Common myeloid progenitor, CD34-positive (primary cell): Measurements from ENCODE around the gene IL36RN.
"Not testable (repeated sequence)": the region's sequence is repeated elsewhere in the genome, so short reads cannot be mapped to it uniquely, and the experiment has no call there.

ENCODE experiments used
- CTCF ChIA-PET: fragments of 350-600 bp; sonication (Branson Sonifier 250); formaldehyde crosslinking; loops from one replicate; lab custom pipeline; 2021; ENCODE audit warnings: antibody characterized with exemption; lab: Charles Lee
- POLR2A ChIA-PET: fragments of 350-600 bp; sonication (Branson Sonifier 250); formaldehyde crosslinking; loops from one replicate; lab custom pipeline; 2021; ENCODE audit warnings: antibody characterized with exemption; lab: Charles Lee
- DNase-seq, 3 donors: peaks; one replicate each; pipeline versions ENCODE4 v3.0.0 to v3.0.0-alpha.2; 2013
- H3K27ac ChIP-seq, 2 experiments: 1 replicate in 1 of 2; 2 replicates in 1 of 2; pipeline ENCODE4 v1.7.0; 2013; ENCODE audit warnings: inconsistent platforms in 2 of 2, low read length in 2 of 2, mild to moderate bottlenecking in 2 of 2, low read depth in 1 of 2, moderate library complexity in 1 of 2; ENCODE audit not compliant: severe bottlenecking in 2 of 2, insufficient read depth in 1 of 2, poor library complexity in 1 of 2
- H3K27me3 ChIP-seq, 5 experiments: replicated peaks in 2 of 5; 1 replicate in 3 of 5; 2 replicates in 2 of 5; pipeline versions ENCODE4 v1.6.1 to v1.7.0; 2013; ENCODE audit warnings: low read length in 4 of 5, mild to moderate bottlenecking in 2 of 5, moderate library complexity in 2 of 5, inconsistent platforms in 1 of 5; ENCODE audit not compliant: insufficient read depth in 5 of 5, control insufficient read depth in 4 of 5
- H3K36me3 ChIP-seq, 4 experiments: 1 replicate in 2 of 4; 2 replicates in 2 of 4; pipeline versions ENCODE4 v1.6.1 to v1.7.0; 2013; ENCODE audit warnings: low read length in 3 of 4, control low read depth in 1 of 4, mild to moderate bottlenecking in 1 of 4; ENCODE audit not compliant: control insufficient read depth in 4 of 4, insufficient read depth in 4 of 4
- H3K4me1 ChIP-seq, 4 experiments: 1 replicate in 3 of 4; 2 replicates in 1 of 4; pipeline versions ENCODE4 v1.6.1 to v1.7.1; 2013; ENCODE audit warnings: low read length in 3 of 4, mild to moderate bottlenecking in 3 of 4, control low read depth in 1 of 4, inconsistent platforms in 1 of 4, moderate library complexity in 1 of 4; ENCODE audit not compliant: control insufficient read depth in 4 of 4, insufficient read depth in 4 of 4; ENCODE audit errors: control extremely low read depth in 1 of 4
- H3K4me3 ChIP-seq, 7 experiments: 1 replicate in 4 of 7; 2 replicates in 3 of 7; pipeline versions ENCODE4 v1.5.1 to v1.7.0; 2013; ENCODE audit warnings: mild to moderate bottlenecking in 7 of 7, low read length in 6 of 7, moderate library complexity in 6 of 7, inconsistent platforms in 2 of 7, low read depth in 2 of 7, control low read depth in 1 of 7; ENCODE audit not compliant: insufficient read depth in 4 of 7, control insufficient read depth in 1 of 7; ENCODE audit errors: extremely low read depth in 1 of 7
- H3K9me3 ChIP-seq, 5 experiments: 1 replicate in 4 of 5; 2 replicates in 1 of 5; pipeline versions ENCODE4 v1.6.1 to v1.7.1; 2013; ENCODE audit warnings: low read length in 4 of 5, mild to moderate bottlenecking in 2 of 5, inconsistent platforms in 1 of 5, low read depth in 1 of 5, moderate library complexity in 1 of 5; ENCODE audit not compliant: control insufficient read depth in 4 of 5, insufficient read depth in 2 of 5; ENCODE audit errors: control extremely low read depth in 1 of 5
- WGBS: methylation state at CpG from one replicate; pipeline ENCODE4 v1.1.5; 2013; ENCODE audit not compliant: insufficient coverage; 5-methylcytosine and 5-hydroxymethylcytosine counted together

Gene IL36RN

GRCh38 chr2:113096306-113096705 is 37.3 kb downstream of the IL36RN start:
- H3K4me3 ChIP-seq, H3K4me1 ChIP-seq, H3K27ac ChIP-seq, H3K9me3 ChIP-seq, DNase-seq, CTCF ChIA-PET, H3K27me3 ChIP-seq, H3K36me3 ChIP-seq, POLR2A ChIA-PET: not testable (repeated sequence)
- WGBS = no CpG with 5 or more reads among the region's 14 CpGs

DNA sequence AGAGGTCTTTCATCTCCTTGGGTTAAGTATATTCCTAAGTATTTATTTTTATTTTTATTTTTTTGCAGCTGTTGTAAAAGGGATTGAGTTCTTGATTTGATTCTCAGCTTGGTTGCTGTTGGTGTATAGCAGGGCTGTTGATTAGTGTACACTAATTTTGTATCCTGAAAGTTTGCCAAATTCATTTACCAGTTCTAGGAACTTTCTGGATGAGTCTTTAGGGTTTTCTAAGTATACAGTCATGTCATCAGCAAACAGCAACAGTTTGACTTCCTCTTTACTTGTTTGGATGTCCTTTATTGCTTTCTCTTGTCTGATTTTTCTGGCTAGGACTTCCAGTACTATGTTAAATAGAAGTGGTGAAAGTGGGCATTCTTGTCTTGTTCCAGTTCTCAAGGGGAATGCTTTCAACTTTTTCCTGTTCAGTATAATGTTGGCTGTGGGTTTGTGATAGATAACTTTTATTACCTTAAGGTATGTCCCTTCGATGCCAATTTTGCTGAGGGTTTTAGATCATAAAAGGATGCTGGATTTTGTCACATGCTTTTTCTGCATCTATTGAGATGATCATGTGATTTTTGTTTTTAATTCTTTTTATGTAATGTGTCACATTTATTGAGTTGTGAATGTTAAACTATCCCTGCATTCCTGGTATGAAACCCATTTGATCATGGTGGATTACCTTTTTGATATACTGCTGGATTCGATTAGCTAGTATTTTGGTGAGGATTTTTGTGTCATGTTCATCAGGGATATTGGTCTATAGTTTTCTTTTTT is 38.0 kb downstream of the IL36RN start:
- not testable (repeated sequence) for H3K4me3 ChIP-seq

GRCh38 chr2:113098041-113098440 is 39.0 kb downstream of the IL36RN start:
- POLR2A ChIA-PET = interaction anchor here (0.7 kb wide), 1 partner anchor 78 kb away, joined by 3 read pairs; no protein-coding TSS in a partner anchor
- H3K9me3 ChIP-seq = peaks cover 0 to 9% (median 0%) of the 10 kb centered on the region in 5 experiments
- H3K4me1 ChIP-seq = no peaks in the 10 kb centered on the region
- 81% methylated on average over 3 of the region's 4 CpGs for WGBS
- DNase-seq = no peak
- H3K36me3 ChIP-seq = no peaks in the 10 kb centered on the region
- H3K4me3 ChIP-seq = no peak overlapping the region
- H3K27me3 ChIP-seq = no peaks in the 10 kb centered on the region
- CTCF ChIA-PET = interaction anchor here (0.8 to 2.2 kb wide), 5 partner anchors 14 to 134 kb away, joined by 3 to 9 read pairs (median 3); no protein-coding TSS in a partner anchor
- H3K27ac ChIP-seq = no peak overlapping the region

More for the DNA sequence above, 38.0 kb downstream of the IL36RN start:
- WGBS = 100% methylated on average over 2 of the region's 2 CpGs
- H3K9me3 ChIP-seq, H3K36me3 ChIP-seq, H3K27me3 ChIP-seq, H3K4me1 ChIP-seq, H3K27ac ChIP-seq, DNase-seq: not testable (repeated sequence)
- ChIA-PET POLR2A (interaction anchor here (0.7 kb wide), 1 partner anchor 79 kb away, joined by 3 read pairs; no protein-coding TSS in a partner anchor), CTCF (interaction anchor here (0.9 to 2.2 kb wide), 2 partner anchors 15 to 17 kb away, joined by 3 to 9 read pairs; no protein-coding TSS in a partner anchor)

DNA sequence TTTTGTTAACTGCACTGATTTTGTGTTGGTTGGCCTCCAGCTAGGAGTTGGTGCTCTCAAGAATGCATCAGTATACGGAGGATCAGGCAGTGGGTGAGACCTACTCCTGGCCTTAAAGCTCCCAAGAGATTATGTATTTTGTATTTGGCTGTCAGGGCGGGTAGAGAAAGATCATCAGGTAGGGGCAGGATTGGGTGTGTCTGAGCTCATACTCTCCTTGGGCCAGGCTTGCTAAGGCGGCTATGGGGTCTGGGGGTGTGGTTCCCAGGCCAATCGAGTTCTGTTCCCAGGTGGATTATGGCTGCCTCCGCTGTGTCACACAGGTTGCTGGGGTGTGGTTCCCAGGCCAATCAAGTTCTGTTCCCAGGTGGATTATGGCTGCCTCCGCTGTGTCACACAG is 39.5 kb downstream of the IL36RN start:
- 100% methylated on average over 6 of the region's 6 CpGs for WGBS
- no peak for DNase-seq
- peaks cover 0 to 9% (median 0%) of the 10 kb centered on the region in 5 experiments for H3K9me3 ChIP-seq
- no peaks in the 10 kb centered on the region for H3K4me1 ChIP-seq
- ChIA-PET POLR2A (no interaction called here), CTCF (interaction anchor here (0.8 to 2.2 kb wide), 4 partner anchors 18 to 135 kb away, joined by 3 to 9 read pairs (median 4); no protein-coding TSS in a partner anchor)
- H3K27me3 ChIP-seq = no peaks in the 10 kb centered on the region
- H3K36me3 ChIP-seq = no peaks in the 10 kb centered on the region
- H3K4me3 ChIP-seq = no peak overlapping the region
- no peak overlapping the region for H3K27ac ChIP-seq

GRCh38 chr2:113102133-113102532 is 43.1 kb downstream of the IL36RN start:
- DNase-seq = no peak
- POLR2A ChIA-PET = no interaction called here
- CTCF ChIA-PET = interaction anchor here (0.9 kb wide), 1 partner anchor 11 kb away, joined by 3 read pairs; no protein-coding TSS in a partner anchor
- WGBS = 100% methylated on average over 2 of the region's 2 CpGs
- Histone ChIP-seq H3K4me1 (peaks cover 0 to 2% (median 0%) of the 10 kb centered on the region in 4 experiments), H3K36me3 (no peaks in the 10 kb centered on the region), H3K9me3 (peaks cover 0 to 5% (median 0%) of the 10 kb centered on the region in 5 experiments), H3K27ac (no peak overlapping the region), H3K27me3 (no peaks in the 10 kb centered on the region), H3K4me3 (no peak overlapping the region)

GRCh38 chr2:113103277-113103676 is 44.3 kb downstream of the IL36RN start:
- no peak for DNase-seq
- H3K36me3 ChIP-seq = no peaks in the 10 kb centered on the region
- ChIA-PET CTCF (no interaction called here), POLR2A (no interaction called here)
- H3K4me3 ChIP-seq = no peak overlapping the region
- H3K27ac ChIP-seq = no peak overlapping the region
- peaks cover 0 to 2% (median 0%) of the 10 kb centered on the region in 4 experiments for H3K4me1 ChIP-seq
- 100% methylated on average over 4 of the region's 4 CpGs for WGBS
- H3K27me3 ChIP-seq = no peaks in the 10 kb centered on the region
- no peaks in the 10 kb centered on the region for H3K9me3 ChIP-seq

GRCh38 chr2:113104054-113104611 is 45.1 kb downstream of the IL36RN start:
- Histone ChIP-seq H3K4me1 (peaks cover 0 to 2% (median 0%) of the 10 kb centered on the region in 4 experiments), H3K27ac (no peak overlapping the region), H3K9me3 (no peaks in the 10 kb centered on the region), H3K27me3 (no peaks in the 10 kb centered on the region), H3K36me3 (no peaks in the 10 kb centered on the region), H3K4me3 (no peak overlapping the region)
- ChIA-PET POLR2A (no interaction called here), CTCF (no interaction called here)
- DNase-seq = no peak
- WGBS = 96% methylated on average over 3 of the region's 3 CpGs
